ENCODE results near the gene DAB2. TPM values are rescaled to one million over a fixed set of nuclear protein-coding genes. Genes with fewer than 3 reads are reported as not detected.

Gene DAB2
- total RNA-seq (2014; rRNA removed; shearing (Covaris generic); ENCODE audit: low replicate concordance) = not detected in 2 replicates

GRCh38 chr5:39424736-39425637 lies at the start of gene DAB2:
TSS of gene DAB2 (minus strand) at chr5:39424980. CDS start at chr5:39394320, 30,660 bp downstream.
- Histone ChIP-seq H3K9me2 (replicated peaks; ENCODE audit: insufficient read depth, low read length) (no peaks in the 10 kb centered on the region), H3K27ac (ENCODE audit: low read length) (no peak within 1 kb of the TSS), H3K4me2 (ENCODE audit: low read depth, low read length, poor library complexity, severe bottlenecking) (no peak within 1 kb of the TSS), H3K79me2 (ENCODE audit: low read length) (no peaks in the 10 kb centered on the region), H3K27me3 (ENCODE audit: low read length) (no peaks in the 10 kb centered on the region), H4K20me1 (ENCODE audit: insufficient read depth, low read depth, low read length) (no peaks in the 10 kb centered on the region), H3K4me3 (ENCODE audit: low read length) (no peak within 1 kb of the TSS), H3K9ac (ENCODE audit: low read length) (no peak within 1 kb of the TSS), H3K4me1 (ENCODE audit: low read length) (no peaks in the 10 kb centered on the region), H3K36me3 (ENCODE audit: insufficient read depth, low read length) (no peaks in the 10 kb centered on the region), H2AFZ (ENCODE audit: low read length) (no peak within 1 kb of the TSS), H3K9me3 (ENCODE audit: low read length) (no peaks in the 10 kb centered on the region)
- no peak for DNase-seq

- H3K79me2 ChIP-seq (ENCODE audit: low read length) = no peaks in the 10 kb centered on the region
- H3K36me3 ChIP-seq (ENCODE audit: insufficient read depth, low read length) = no peaks in the 10 kb centered on the region
- no peak overlapping the region for H3K4me3 ChIP-seq (ENCODE audit: low read length)
- H3K4me1 ChIP-seq (ENCODE audit: low read length) = no peaks in the 10 kb centered on the region
- H3K9me2 ChIP-seq (replicated peaks; ENCODE audit: insufficient read depth, low read length) = no peaks in the 10 kb centered on the region
- H2AFZ ChIP-seq (ENCODE audit: low read length) = no peak overlapping the region
- H4K20me1 ChIP-seq (ENCODE audit: insufficient read depth, low read depth, low read length) = no peaks in the 10 kb centered on the region
- H3K9me3 ChIP-seq (ENCODE audit: low read length) = no peaks in the 10 kb centered on the region
- H3K27me3 ChIP-seq (ENCODE audit: low read length) = no peaks in the 10 kb centered on the region
- no peak overlapping the region for H3K9ac ChIP-seq (ENCODE audit: low read length)
- no peak for DNase-seq
- H3K27ac ChIP-seq (ENCODE audit: low read length) = no peak overlapping the region
- no peak overlapping the region for H3K4me2 ChIP-seq (ENCODE audit: low read depth, low read length, poor library complexity, severe bottlenecking)
Observed at GRCh38 chr5:39473156-39473775, 48.5 kb upstream of the DAB2 start.

GRCh38 chr5:39471836-39472508 lies 47.2 kb upstream of the DAB2 start:
- Histone ChIP-seq H3K4me1 (ENCODE audit: low read length) (no peaks in the 10 kb centered on the region), H3K4me3 (ENCODE audit: low read length) (no peak overlapping the region), H2AFZ (ENCODE audit: low read length) (no peak overlapping the region), H3K9me3 (ENCODE audit: low read length) (no peaks in the 10 kb centered on the region), H3K4me2 (ENCODE audit: low read depth, low read length, poor library complexity, severe bottlenecking) (no peak overlapping the region), H3K27me3 (ENCODE audit: low read length) (no peaks in the 10 kb centered on the region), H3K9me2 (replicated peaks; ENCODE audit: insufficient read depth, low read length) (no peaks in the 10 kb centered on the region), H3K79me2 (ENCODE audit: low read length) (no peaks in the 10 kb centered on the region), H4K20me1 (ENCODE audit: insufficient read depth, low read depth, low read length) (no peaks in the 10 kb centered on the region), H3K36me3 (ENCODE audit: insufficient read depth, low read length) (no peaks in the 10 kb centered on the region), H3K27ac (ENCODE audit: low read length) (no peak overlapping the region), H3K9ac (ENCODE audit: low read length) (no peak overlapping the region)
- no peak for DNase-seq

- no peak overlapping the region for H2AFZ ChIP-seq (ENCODE audit: low read length)
- no peak overlapping the region for H3K27ac ChIP-seq (ENCODE audit: low read length)
- no peaks in the 10 kb centered on the region for H4K20me1 ChIP-seq (ENCODE audit: insufficient read depth, low read depth, low read length)
- H3K36me3 ChIP-seq (ENCODE audit: insufficient read depth, low read length) = no peaks in the 10 kb centered on the region
- H3K79me2 ChIP-seq (ENCODE audit: low read length) = no peaks in the 10 kb centered on the region
- H3K9ac ChIP-seq (ENCODE audit: low read length) = no peak overlapping the region
- H3K4me2 ChIP-seq (ENCODE audit: low read depth, low read length, poor library complexity, severe bottlenecking) = no peak overlapping the region
- no peaks in the 10 kb centered on the region for H3K27me3 ChIP-seq (ENCODE audit: low read length)
- DNase-seq = no peak
- no peaks in the 10 kb centered on the region for H3K4me1 ChIP-seq (ENCODE audit: low read length)
- H3K9me3 ChIP-seq (ENCODE audit: low read length) = no peaks in the 10 kb centered on the region
- no peak overlapping the region for H3K4me3 ChIP-seq (ENCODE audit: low read length)
- no peaks in the 10 kb centered on the region for H3K9me2 ChIP-seq (replicated peaks; ENCODE audit: insufficient read depth, low read length)
Observed at GRCh38 chr5:39470811-39471210, 46.0 kb upstream of the DAB2 start.

- Histone ChIP-seq H3K4me1 (ENCODE audit: low read length) (no peaks in the 10 kb centered on the region), H3K79me2 (ENCODE audit: low read length) (no peaks in the 10 kb centered on the region), H3K9me2 (replicated peaks; ENCODE audit: insufficient read depth, low read length) (no peaks in the 10 kb centered on the region), H3K9ac (ENCODE audit: low read length) (no peak overlapping the region), H3K4me3 (ENCODE audit: low read length) (no peak overlapping the region), H2AFZ (ENCODE audit: low read length) (no peak overlapping the region), H3K4me2 (ENCODE audit: low read depth, low read length, poor library complexity, severe bottlenecking) (no peak overlapping the region), H4K20me1 (ENCODE audit: insufficient read depth, low read depth, low read length) (no peaks in the 10 kb centered on the region), H3K27ac (ENCODE audit: low read length) (no peak overlapping the region), H3K9me3 (ENCODE audit: low read length) (no peaks in the 10 kb centered on the region), H3K27me3 (ENCODE audit: low read length) (no peaks in the 10 kb centered on the region), H3K36me3 (ENCODE audit: insufficient read depth, low read length) (no peaks in the 10 kb centered on the region)
- no peak for DNase-seq
Observed at GRCh38 chr5:39469777-39470415, 45.1 kb upstream of the DAB2 start.

GRCh38 chr5:39469176-39469575 lies 44.4 kb upstream of the DAB2 start:
- H3K9me2 ChIP-seq (replicated peaks; ENCODE audit: insufficient read depth, low read length) = no peaks in the 10 kb centered on the region
- no peak overlapping the region for H3K4me3 ChIP-seq (ENCODE audit: low read length)
- no peak for DNase-seq
- H3K36me3 ChIP-seq (ENCODE audit: insufficient read depth, low read length) = no peaks in the 10 kb centered on the region
- H3K4me2 ChIP-seq (ENCODE audit: low read depth, low read length, poor library complexity, severe bottlenecking) = no peak overlapping the region
- H3K4me1 ChIP-seq (ENCODE audit: low read length) = no peaks in the 10 kb centered on the region
- no peak overlapping the region for H3K27ac ChIP-seq (ENCODE audit: low read length)
- no peaks in the 10 kb centered on the region for H3K9me3 ChIP-seq (ENCODE audit: low read length)
- H4K20me1 ChIP-seq (ENCODE audit: insufficient read depth, low read depth, low read length) = no peaks in the 10 kb centered on the region
- no peak overlapping the region for H2AFZ ChIP-seq (ENCODE audit: low read length)
- H3K79me2 ChIP-seq (ENCODE audit: low read length) = no peaks in the 10 kb centered on the region
- no peaks in the 10 kb centered on the region for H3K27me3 ChIP-seq (ENCODE audit: low read length)
- H3K9ac ChIP-seq (ENCODE audit: low read length) = no peak overlapping the region

- Histone ChIP-seq H3K4me1 (ENCODE audit: low read length) (no peaks in the 10 kb centered on the region), H3K4me2 (ENCODE audit: low read depth, low read length, poor library complexity, severe bottlenecking) (no peak overlapping the region), H4K20me1 (ENCODE audit: insufficient read depth, low read depth, low read length) (no peaks in the 10 kb centered on the region), H3K27me3 (ENCODE audit: low read length) (no peaks in the 10 kb centered on the region), H3K36me3 (ENCODE audit: insufficient read depth, low read length) (no peaks in the 10 kb centered on the region), H3K9me3 (ENCODE audit: low read length) (no peaks in the 10 kb centered on the region), H2AFZ (ENCODE audit: low read length) (no peak overlapping the region), H3K27ac (ENCODE audit: low read length) (no peak overlapping the region), H3K9ac (ENCODE audit: low read length) (no peak overlapping the region), H3K4me3 (ENCODE audit: low read length) (no peak overlapping the region), H3K79me2 (ENCODE audit: low read length) (no peaks in the 10 kb centered on the region), H3K9me2 (replicated peaks; ENCODE audit: insufficient read depth, low read length) (no peaks in the 10 kb centered on the region)
- DNase-seq = no peak
Observed at GRCh38 chr5:39466846-39467245, 42.1 kb upstream of the DAB2 start.

GRCh38 chr5:39465843-39466242 lies 41.1 kb upstream of the DAB2 start:
- H3K4me3 ChIP-seq (ENCODE audit: low read length) = no peak overlapping the region
- no peak overlapping the region for H3K9ac ChIP-seq (ENCODE audit: low read length)
- H3K4me2 ChIP-seq (ENCODE audit: low read depth, low read length, poor library complexity, severe bottlenecking) = no peak overlapping the region
- H3K27me3 ChIP-seq (ENCODE audit: low read length) = no peaks in the 10 kb centered on the region
- H3K79me2 ChIP-seq (ENCODE audit: low read length) = no peaks in the 10 kb centered on the region
- H3K27ac ChIP-seq (ENCODE audit: low read length) = no peak overlapping the region
- DNase-seq = no peak
- no peaks in the 10 kb centered on the region for H3K4me1 ChIP-seq (ENCODE audit: low read length)
- H2AFZ ChIP-seq (ENCODE audit: low read length) = no peak overlapping the region
- H4K20me1 ChIP-seq (ENCODE audit: insufficient read depth, low read depth, low read length) = no peaks in the 10 kb centered on the region
- no peaks in the 10 kb centered on the region for H3K9me2 ChIP-seq (replicated peaks; ENCODE audit: insufficient read depth, low read length)
- H3K36me3 ChIP-seq (ENCODE audit: insufficient read depth, low read length) = no peaks in the 10 kb centered on the region
- H3K9me3 ChIP-seq (ENCODE audit: low read length) = no peaks in the 10 kb centered on the region

Data from Karpas-422 (cell line).